Neutrophil (primary cell): ENCODE measurements around the gene RPL3.
"Not testable (repeated sequence)": the region's sequence is repeated elsewhere in the genome, so short reads cannot be mapped to it uniquely, and the experiment has no call there.

Experiments used
- H3K27ac ChIP-seq: fragments of 200-600 bp; sonication (generic); 2 replicates; pipeline ENCODE4 v1.5.1; 2016; ENCODE audit warnings: mild to moderate bottlenecking, moderate library complexity
- H3K27me3 ChIP-seq: fragments of 200-600 bp; sonication (generic); 2 replicates; pipeline ENCODE4 v1.6.0; 2016; ENCODE audit warnings: mild to moderate bottlenecking
- H3K36me3 ChIP-seq: fragments of 200-600 bp; sonication (generic); 2 replicates; pipeline ENCODE4 v1.5.1; 2017
- H3K4me1 ChIP-seq, 2 experiments: fragments of 200-600 bp in 1 of 2; sonication (generic) in 1 of 2; 1 replicate in 1 of 2; 2 replicates in 1 of 2; pipeline versions ENCODE4 v1.5.1 to v1.6.1; 2013 to 2016; ENCODE audit warnings: low read depth in 1 of 2, low read length in 1 of 2, mild to moderate bottlenecking in 1 of 2, moderate library complexity in 1 of 2; ENCODE audit not compliant: control insufficient read depth in 1 of 2, insufficient read depth in 1 of 2
- H3K4me3 ChIP-seq, 2 experiments: fragments of 200-600 bp in 1 of 2; sonication (generic) in 1 of 2; 1 replicate in 1 of 2; 2 replicates in 1 of 2; pipeline ENCODE4 v1.5.1; 2013 to 2016; ENCODE audit warnings: low read depth in 1 of 2, low read length in 1 of 2, mild to moderate bottlenecking in 1 of 2, moderate library complexity in 1 of 2
- H3K9me3 ChIP-seq: fragments of 200-600 bp; sonication (generic); 2 replicates; pipeline ENCODE4 v1.5.1; 2016
- CTCF ChIP-seq: fragments of 200-600 bp; sonication (generic); IDR thresholded peaks from 2 replicates; pipeline ENCODE4 v1.5.1; 2016; ENCODE audit warnings: antibody characterized with exemption

Gene RPL3

DNA sequence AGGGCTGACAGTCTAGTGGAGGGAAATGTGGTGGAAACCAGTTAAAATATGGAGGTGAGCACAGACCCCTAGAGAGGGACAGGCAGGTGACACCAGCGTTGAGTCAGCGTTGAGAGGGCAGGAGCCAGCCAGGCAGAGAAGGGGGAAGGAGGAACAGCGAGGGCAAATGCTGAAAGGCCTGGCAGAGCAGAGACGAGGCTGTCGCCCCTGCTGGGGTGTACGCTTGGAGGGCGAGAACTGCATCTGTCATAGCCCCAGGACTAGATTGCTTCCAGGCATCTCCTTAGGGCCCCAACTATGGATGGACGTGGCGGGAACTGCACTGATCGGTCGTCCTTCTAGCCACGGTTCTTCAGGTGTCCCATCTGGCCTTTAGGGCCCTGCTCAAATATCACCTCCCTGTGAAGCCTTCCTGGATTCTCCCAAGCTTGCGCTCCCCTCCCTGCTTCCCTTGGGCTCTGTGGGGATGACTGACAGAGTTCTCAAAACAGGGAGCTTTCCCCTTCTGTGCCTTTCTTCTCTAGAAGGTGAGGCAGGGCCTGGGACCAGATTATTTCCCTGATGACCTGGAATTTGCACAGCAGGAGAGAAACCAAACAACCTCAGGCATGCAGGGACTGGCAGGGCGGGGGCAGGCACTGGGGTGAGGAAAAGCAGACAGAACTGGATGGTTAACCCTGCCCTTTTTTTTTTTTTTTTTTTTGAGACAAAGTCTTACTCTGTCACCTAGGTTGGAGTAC is 41.4 kb upstream of the RPL3 start:
- TF ChIP-seq CTCF: no peak
- Histone ChIP-seq H3K27me3 (no peaks in the 10 kb centered on the region), H3K36me3 (no peaks in the 10 kb centered on the region), H3K4me1 (peaks cover 0 to 8% of the 10 kb centered on the region in 2 experiments), H3K27ac (no peak overlapping the region), H3K4me3 (no peak overlapping the region), H3K9me3 (no peaks in the 10 kb centered on the region)

DNA sequence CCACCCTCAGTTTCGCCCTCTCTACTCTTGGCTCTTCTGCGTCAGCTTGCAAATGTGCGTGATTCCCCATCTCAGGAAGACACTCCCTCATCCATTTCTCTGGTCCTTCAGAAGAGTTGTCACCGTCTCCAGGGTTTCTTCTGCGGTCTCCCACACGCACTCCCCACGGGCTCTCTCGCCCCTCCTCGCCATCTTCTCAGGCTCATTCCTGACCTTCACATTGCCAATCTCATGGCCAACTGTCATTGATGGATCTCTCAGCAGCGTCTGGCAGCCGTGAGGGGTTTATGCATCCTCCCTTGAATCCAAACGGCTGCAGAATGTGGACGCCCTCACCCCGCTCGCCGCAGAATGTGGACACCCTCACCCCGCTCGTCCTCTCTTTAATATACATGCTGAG is 40.8 kb upstream of the RPL3 start:
- no peak for TF ChIP-seq CTCF
- Histone ChIP-seq H3K36me3 (no peaks in the 10 kb centered on the region), H3K4me1 (peaks cover 0 to 4% of the 10 kb centered on the region in 2 experiments), H3K4me3 (no peak overlapping the region), H3K9me3 (no peaks in the 10 kb centered on the region), H3K27ac (no peak overlapping the region), H3K27me3 (no peaks in the 10 kb centered on the region)

- Histone ChIP-seq H3K4me3 (no peak overlapping the region), H3K9me3 (no peaks in the 10 kb centered on the region), H3K27me3 (no peaks in the 10 kb centered on the region), H3K4me1 (no peaks in the 10 kb centered on the region), H3K27ac (no peak overlapping the region), H3K36me3 (no peaks in the 10 kb centered on the region)
- TF ChIP-seq CTCF: no peak
Observed at GRCh38 chr22:39359659-39360195, 40.3 kb upstream of the RPL3 start.

- not testable (repeated sequence) for H3K36me3 ChIP-seq, H3K27ac ChIP-seq, H3K27me3 ChIP-seq, H3K9me3 ChIP-seq, H3K4me3 ChIP-seq, H3K4me1 ChIP-seq
Observed at GRCh38 chr22:39358197-39358596, 38.8 kb upstream of the RPL3 start.

- H3K36me3 ChIP-seq, H3K9me3 ChIP-seq, H3K4me3 ChIP-seq, H3K27me3 ChIP-seq, H3K4me1 ChIP-seq, H3K27ac ChIP-seq: not testable (repeated sequence)
Observed at GRCh38 chr22:39357110-39358108, 38.0 kb upstream of the RPL3 start.

DNA sequence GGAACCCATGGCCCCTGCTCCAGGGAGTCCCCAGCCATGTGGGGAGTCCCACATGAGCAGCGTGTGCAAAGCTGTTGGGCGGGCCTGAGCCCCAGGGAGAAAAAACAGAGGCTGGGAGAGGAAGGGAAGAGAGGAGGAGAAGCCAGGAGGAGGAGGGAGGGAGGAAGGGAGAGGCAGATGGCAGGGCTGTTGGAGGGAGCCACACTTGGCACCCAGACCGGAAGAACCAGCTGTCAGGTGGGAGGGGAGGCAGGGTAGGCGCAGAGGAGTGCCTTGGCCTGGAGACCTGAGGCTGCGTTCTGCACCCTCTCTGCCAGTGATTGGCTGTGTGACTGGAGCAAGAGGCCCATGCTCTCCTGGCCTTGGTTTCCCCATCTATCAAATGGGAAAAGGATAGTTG is 37.0 kb upstream of the RPL3 start:
- Histone ChIP-seq H3K27me3 (no peaks in the 10 kb centered on the region), H3K9me3 (no peaks in the 10 kb centered on the region), H3K36me3 (no peaks in the 10 kb centered on the region), H3K4me3 (no peak overlapping the region), H3K4me1 (peaks cover 6 to 8% of the 10 kb centered on the region in 2 experiments), H3K27ac (no peak overlapping the region)
- TF ChIP-seq CTCF: no peak

DNA sequence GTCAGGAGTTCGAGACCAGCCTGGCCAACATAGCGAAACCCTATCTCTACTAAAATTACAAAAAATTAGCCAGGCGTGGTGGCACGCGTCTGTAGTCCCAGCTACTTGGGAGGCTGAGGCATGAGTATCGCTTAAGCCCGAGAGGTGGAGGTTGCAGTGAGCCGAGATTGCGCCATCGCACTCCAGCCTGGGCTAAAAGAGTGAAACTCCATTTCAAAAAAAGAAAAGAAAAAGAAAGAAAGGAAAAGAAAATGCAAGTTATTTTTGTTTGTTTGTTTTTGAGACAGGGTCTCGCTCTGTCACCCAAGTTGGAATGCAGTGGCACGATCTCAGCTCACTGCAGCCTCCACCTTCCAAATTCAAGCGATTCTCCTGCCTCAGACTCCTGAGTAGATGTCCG is 36.4 kb upstream of the RPL3 start:
- not testable (repeated sequence) for H3K27ac ChIP-seq, H3K36me3 ChIP-seq, H3K9me3 ChIP-seq, H3K4me3 ChIP-seq, H3K27me3 ChIP-seq
- H3K4me1 ChIP-seq: peaks cover 12 to 15% of the 10 kb centered on the region in 2 experiments
